ENCODE measurements around the gene MYO1D. TPM values are rescaled to one million over a fixed set of nuclear protein-coding genes. Genes with fewer than 3 reads are reported as not detected.
A peak's percentile ranks its signal among the peaks of the same experiment; 100 is the strongest.

MYO1D gene
- total RNA-seq, 1 donor from 2014 or later = 18.0 TPM

GRCh38 chr17:32575852-32576251 is 301.1 kb downstream of the MYO1D start:
- H3K4me3 ChIP-seq (ENCODE audit: insufficient read depth, low read depth, low read length) = no peak overlapping the region
- H3K27ac ChIP-seq (ENCODE audit: low read depth, low read length) = no peak overlapping the region
- H3K27me3 ChIP-seq (ENCODE audit: insufficient read depth, low read length) = no peaks in the 10 kb centered on the region
- Mint-ChIP-seq H3K36me3 (ENCODE audit: low read depth, unreplicated experiment) (peaks cover 1% of the 10 kb centered on the region), H3K9me3 (ENCODE audit: unreplicated experiment) (no peaks in the 10 kb centered on the region), H3K27ac (ENCODE audit: unreplicated experiment) (no peak overlapping the region), H3K4me1 (ENCODE audit: low read depth, unreplicated experiment) (no peaks in the 10 kb centered on the region), H3K4me3 (ENCODE audit: unreplicated experiment) (no peak overlapping the region), H3K27me3 (ENCODE audit: low read depth, unreplicated experiment) (no peaks in the 10 kb centered on the region)
- no peak overlapping the region for H3K4me2 ChIP-seq (ENCODE audit: low read length)
- H3K4me1 ChIP-seq (ENCODE audit: insufficient read depth, low read length) = no peaks in the 10 kb centered on the region
- FAIRE-seq = no peak
- H3K9me3 ChIP-seq (ENCODE audit: insufficient read depth, low read depth, low read length) = no peaks in the 10 kb centered on the region
- no peak overlapping the region for H3K9ac ChIP-seq (ENCODE audit: low read length)
- H2AFZ ChIP-seq (ENCODE audit: low read depth, low read length) = no peak overlapping the region
- no peaks in the 10 kb centered on the region for H3K79me2 ChIP-seq (ENCODE audit: insufficient read depth, low read length)
- no peaks in the 10 kb centered on the region for H3K36me3 ChIP-seq (ENCODE audit: insufficient read depth, low read length)
- no peaks in the 10 kb centered on the region for H4K20me1 ChIP-seq (ENCODE audit: insufficient read depth, low read length)
- TF ChIP-seq CTCF (IDR thresholded peaks at IDR 0.05; ENCODE audit: insufficient read depth, low read depth, low read length) = no peak
- TF ChIP-seq EZH2 (IDR thresholded peaks at IDR 0.05; ENCODE audit: insufficient read depth, low read length) = no peak
- no peak for DNase-seq (ENCODE audit: low read depth)

- Mint-ChIP-seq H3K4me3 (ENCODE audit: unreplicated experiment) (no peak overlapping the region), H3K36me3 (ENCODE audit: low read depth, unreplicated experiment) (peaks cover 5% of the 10 kb centered on the region), H3K27me3 (ENCODE audit: low read depth, unreplicated experiment) (no peaks in the 10 kb centered on the region), H3K9me3 (ENCODE audit: unreplicated experiment) (peaks cover 2% of the 10 kb centered on the region), H3K27ac (ENCODE audit: unreplicated experiment) (peak overlapping the region; percentile 72), H3K4me1 (ENCODE audit: low read depth, unreplicated experiment) (peaks cover 14% of the 10 kb centered on the region)
- TF ChIP-seq EZH2 (IDR thresholded peaks at IDR 0.05; ENCODE audit: insufficient read depth, low read length) (no peak), CTCF (IDR thresholded peaks at IDR 0.05; ENCODE audit: insufficient read depth, low read depth, low read length) (no peak)
- Histone ChIP-seq H3K9ac (ENCODE audit: low read length) (no peak overlapping the region), H3K4me2 (ENCODE audit: low read length) (no peak overlapping the region), H4K20me1 (ENCODE audit: insufficient read depth, low read length) (no peaks in the 10 kb centered on the region), H3K9me3 (ENCODE audit: insufficient read depth, low read depth, low read length) (no peaks in the 10 kb centered on the region), H3K4me3 (ENCODE audit: insufficient read depth, low read depth, low read length) (no peak overlapping the region), H3K27ac (ENCODE audit: low read depth, low read length) (no peak overlapping the region), H3K4me1 (ENCODE audit: insufficient read depth, low read length) (peaks cover 6% of the 10 kb centered on the region), H3K27me3 (ENCODE audit: insufficient read depth, low read length) (no peaks in the 10 kb centered on the region), H3K36me3 (ENCODE audit: insufficient read depth, low read length) (no peaks in the 10 kb centered on the region), H2AFZ (ENCODE audit: low read depth, low read length) (no peak overlapping the region), H3K79me2 (ENCODE audit: insufficient read depth, low read length) (no peaks in the 10 kb centered on the region)
- FAIRE-seq (no peak), DNase-seq (ENCODE audit: low read depth) (no peak)
Observed at GRCh38 chr17:32570081-32570396, 306.9 kb downstream of the MYO1D start.

DNA sequence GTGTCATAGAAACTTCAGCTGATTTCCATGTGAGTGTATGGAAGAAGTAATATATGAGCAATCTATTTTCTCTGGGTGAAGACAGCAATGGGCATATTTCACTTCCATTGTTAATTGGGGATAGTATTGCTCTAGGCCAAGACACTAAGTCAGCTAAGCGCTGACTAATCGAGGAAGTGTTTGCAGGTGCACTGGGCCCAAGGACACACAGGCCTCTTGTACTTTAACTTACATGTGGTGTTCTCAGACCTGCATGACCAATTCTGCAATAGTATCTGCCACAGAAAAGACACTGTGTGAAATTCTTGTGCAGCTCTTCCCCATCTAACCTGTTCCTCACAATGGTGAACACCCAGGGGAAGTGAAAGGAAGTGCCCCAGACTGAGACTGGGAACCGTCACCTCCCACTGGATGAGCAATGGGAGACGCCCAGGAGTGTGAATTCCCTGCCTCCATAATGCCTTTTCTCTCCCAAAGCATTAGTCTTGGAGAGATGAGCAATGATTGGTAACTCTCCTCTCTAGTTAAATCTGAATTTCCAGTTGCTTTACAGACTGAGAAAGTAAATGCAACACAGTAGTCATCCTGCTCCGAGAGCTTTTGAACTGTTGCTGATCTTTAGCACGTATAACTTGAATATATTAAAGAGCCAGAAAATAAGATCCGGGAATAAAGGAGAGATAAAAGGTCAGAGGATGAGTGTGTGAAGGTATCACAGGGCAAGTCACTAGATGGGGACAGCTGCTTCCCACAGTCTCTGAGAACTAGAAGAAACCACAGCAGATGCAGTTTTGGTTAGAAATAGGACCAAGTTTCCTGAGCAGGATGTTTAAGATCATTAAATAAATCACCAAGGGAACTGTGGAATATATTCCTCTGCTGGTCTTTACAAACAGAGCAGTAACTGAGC is 307.5 kb downstream of the MYO1D start:
- H3K27me3 ChIP-seq (ENCODE audit: insufficient read depth, low read length) = no peaks in the 10 kb centered on the region
- H3K9me3 ChIP-seq (ENCODE audit: insufficient read depth, low read depth, low read length) = no peaks in the 10 kb centered on the region
- DNase-seq (ENCODE audit: low read depth) (no peak), FAIRE-seq (peak; percentile 17)
- peak overlapping the region; percentile 72 for H3K27ac Mint-ChIP-seq (ENCODE audit: unreplicated experiment)
- no peak for TF ChIP-seq CTCF (IDR thresholded peaks at IDR 0.05; ENCODE audit: insufficient read depth, low read depth, low read length)
- TF ChIP-seq EZH2 (IDR thresholded peaks at IDR 0.05; ENCODE audit: insufficient read depth, low read length) = no peak
- H3K36me3 ChIP-seq (ENCODE audit: insufficient read depth, low read length) = no peaks in the 10 kb centered on the region
- H3K9ac ChIP-seq (ENCODE audit: low read length) = no peak overlapping the region
- no peak overlapping the region for H3K4me3 Mint-ChIP-seq (ENCODE audit: unreplicated experiment)
- peaks cover 6% of the 10 kb centered on the region for H3K4me1 ChIP-seq (ENCODE audit: insufficient read depth, low read length)
- no peak overlapping the region for H3K27ac ChIP-seq (ENCODE audit: low read depth, low read length)
- H3K36me3 Mint-ChIP-seq (ENCODE audit: low read depth, unreplicated experiment) = peaks cover 5% of the 10 kb centered on the region
- H3K4me2 ChIP-seq (ENCODE audit: low read length) = peak overlapping the region; percentile 10
- no peaks in the 10 kb centered on the region for H3K27me3 Mint-ChIP-seq (ENCODE audit: low read depth, unreplicated experiment)
- no peak overlapping the region for H2AFZ ChIP-seq (ENCODE audit: low read depth, low read length)
- peaks cover 16% of the 10 kb centered on the region for H3K4me1 Mint-ChIP-seq (ENCODE audit: low read depth, unreplicated experiment)
- H4K20me1 ChIP-seq (ENCODE audit: insufficient read depth, low read length) = no peaks in the 10 kb centered on the region
- H3K79me2 ChIP-seq (ENCODE audit: insufficient read depth, low read length) = no peaks in the 10 kb centered on the region
- no peak overlapping the region for H3K4me3 ChIP-seq (ENCODE audit: insufficient read depth, low read depth, low read length)
- H3K9me3 Mint-ChIP-seq (ENCODE audit: unreplicated experiment) = peaks cover 2% of the 10 kb centered on the region
